ENCODE results near the gene SLFN5. TPM values are rescaled to one million over a fixed set of nuclear protein-coding genes. Genes with fewer than 3 reads are reported as not detected.

The SLFN5 gene
- total and polyA plus RNA-seq, 2 of the 4 experiments (the other 2 are of a cell fraction), result 13.0 to 48.9 TPM

DNA sequence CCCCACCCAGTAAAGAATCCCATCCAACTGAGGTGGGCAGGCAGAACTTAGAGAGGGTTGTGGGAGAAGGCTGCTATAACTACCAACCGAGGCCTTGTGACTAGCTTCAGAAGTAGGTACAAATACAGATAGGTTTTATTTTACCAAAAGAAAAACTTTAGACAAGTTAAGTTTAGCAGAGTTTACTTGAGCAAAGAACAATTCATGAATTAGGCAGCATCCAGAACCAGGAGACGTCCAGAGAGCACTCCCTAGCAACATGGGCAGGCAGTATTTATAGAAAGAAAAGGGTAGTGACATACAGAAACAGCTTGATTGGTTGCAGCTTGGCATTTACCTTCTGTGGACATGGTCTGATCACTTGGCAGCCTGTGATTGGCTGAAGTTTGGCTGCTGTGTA, 42.1 kb downstream of the SLFN5 start:
- no peak for ATAC-seq (ENCODE audit: low read depth)
- DNase-seq, result no peak
- intact Hi-C loops (cut with micrococcal nuclease) (loop anchor here (1.0 kb wide), 1 partner anchor 29 kb away; no protein-coding TSS in a partner anchor), in situ Hi-C loops (cut with MboI; ENCODE audit: low sequenced_read_pairs) (no loop called here), dilution Hi-C loops (cut with HindIII; ENCODE audit: low sequenced_read_pairs, unreplicated experiment) (no loop called here)
- Histone ChIP-seq H2AK9ac (replicated peaks; ENCODE audit: low read depth, low read length, poor library complexity) (no peak overlapping the region), H4K5ac (ENCODE audit: low read depth, low read length) (no peak overlapping the region), H2BK20ac (ENCODE audit: low read depth, low read length) (no peak overlapping the region), H3K4me1 (ENCODE audit: control insufficient read depth, insufficient read depth, low read length) (no peaks in the 10 kb centered on the region), H3K79me1 (ENCODE audit: low read depth in 1 of 2, low read length in 2 of 2) (no peaks in the 10 kb centered on the region), H3K9me1 (ENCODE audit: insufficient read depth, low read length) (no peaks in the 10 kb centered on the region), H3K18ac (ENCODE audit: low read depth, low read length) (no peak overlapping the region), H3K14ac (replicated peaks; ENCODE audit: low read depth, low read length) (no peak overlapping the region), H2BK120ac (ENCODE audit: low read depth, low read length) (no peak overlapping the region), H2AFZ (replicated peaks; ENCODE audit: low read length, poor library complexity) (no peak overlapping the region), H3K36me3 (ENCODE audit: control insufficient read depth, insufficient read depth, low read length) (no peaks in the 10 kb centered on the region), H3K9ac (ENCODE audit: low read depth, low read length) (no peak overlapping the region), H3K27ac (ENCODE audit: insufficient read depth, low read length) (no peak overlapping the region), H3K4me3 (ENCODE audit: insufficient read depth, low read depth, low read length) (no peak overlapping the region), H4K91ac (ENCODE audit: insufficient read depth, low read depth, low read length) (no peak overlapping the region), H2AK5ac (ENCODE audit: low read depth, low read length) (no peak overlapping the region), H3K4ac (ENCODE audit: low read depth, low read length) (no peak overlapping the region), H4K20me1 (ENCODE audit: insufficient read depth, low read length) (no peaks in the 10 kb centered on the region), H3K9me3 (ENCODE audit: control insufficient read depth, insufficient read depth, low read length) (peaks cover 3% of the 10 kb centered on the region), H3K27me3 (ENCODE audit: control insufficient read depth, insufficient read depth, low read length) (no peaks in the 10 kb centered on the region; the same call in none of the 2 replicates), H3K56ac (ENCODE audit: extremely low read depth, insufficient read depth, low read length) (no peak overlapping the region), H3K23ac (ENCODE audit: low read depth, low read length) (no peak overlapping the region), H2BK15ac (ENCODE audit: low read depth, low read length) (no peak overlapping the region), H4K8ac (ENCODE audit: low read depth in 2 of 2, low read length in 2 of 2) (no peak overlapping the region), H2BK5ac (ENCODE audit: low read depth, low read length, poor library complexity, severe bottlenecking) (no peak overlapping the region), H3K4me2 (ENCODE audit: low read depth, low read length) (no peak overlapping the region)
- CTCF ChIA-PET, result no interaction called here
- WGBS, 2 experiments (ENCODE audit: extremely low coverage in 2 of 2, insufficient read length in 1 of 2), result no CpG with 5 or more reads among the region's 2 CpGs
- POLR2A ChIA-PET (ENCODE audit: unreplicated experiment), result no interaction called here
- TF ChIP-seq FOS (IDR thresholded peaks at IDR 0.05; ENCODE audit: low read depth, low read length) (no peak), CHD1 (IDR thresholded peaks at IDR 0.05; ENCODE audit: low read depth, low read length) (no peak), CEBPB (IDR thresholded peaks at IDR 0.05; ENCODE audit: low read depth, low read length) (no peak), RAD21 (IDR thresholded peaks at IDR 0.05; ENCODE audit: low read length) (no peak), MAFK (IDR thresholded peaks at IDR 0.05; ENCODE audit: low read depth, low read length) (no peak), BHLHE40 (IDR thresholded peaks at IDR 0.05; ENCODE audit: low read depth, low read length) (no peak), NFE2L2 (IDR thresholded peaks at IDR 0.05; ENCODE audit: low read depth, low read length) (no peak), SMC3 (IDR thresholded peaks at IDR 0.05; ENCODE audit: low read depth, low read length) (no peak), POLR2A (IDR thresholded peaks at IDR 0.05; ENCODE audit: low read depth, low read length) (no peak), MAZ (IDR thresholded peaks at IDR 0.05; ENCODE audit: borderline replicate concordance, low read depth, low read length) (no peak), RFX5 (IDR thresholded peaks at IDR 0.05; ENCODE audit: low read depth, low read length) (no peak), MXI1 (IDR thresholded peaks at IDR 0.05; ENCODE audit: borderline replicate concordance, low read depth, low read length) (no peak), RCOR1 (IDR thresholded peaks at IDR 0.05; ENCODE audit: insufficient replicate concordance, low read length) (no peak)
- TF ChIP-seq, protein P1, sequence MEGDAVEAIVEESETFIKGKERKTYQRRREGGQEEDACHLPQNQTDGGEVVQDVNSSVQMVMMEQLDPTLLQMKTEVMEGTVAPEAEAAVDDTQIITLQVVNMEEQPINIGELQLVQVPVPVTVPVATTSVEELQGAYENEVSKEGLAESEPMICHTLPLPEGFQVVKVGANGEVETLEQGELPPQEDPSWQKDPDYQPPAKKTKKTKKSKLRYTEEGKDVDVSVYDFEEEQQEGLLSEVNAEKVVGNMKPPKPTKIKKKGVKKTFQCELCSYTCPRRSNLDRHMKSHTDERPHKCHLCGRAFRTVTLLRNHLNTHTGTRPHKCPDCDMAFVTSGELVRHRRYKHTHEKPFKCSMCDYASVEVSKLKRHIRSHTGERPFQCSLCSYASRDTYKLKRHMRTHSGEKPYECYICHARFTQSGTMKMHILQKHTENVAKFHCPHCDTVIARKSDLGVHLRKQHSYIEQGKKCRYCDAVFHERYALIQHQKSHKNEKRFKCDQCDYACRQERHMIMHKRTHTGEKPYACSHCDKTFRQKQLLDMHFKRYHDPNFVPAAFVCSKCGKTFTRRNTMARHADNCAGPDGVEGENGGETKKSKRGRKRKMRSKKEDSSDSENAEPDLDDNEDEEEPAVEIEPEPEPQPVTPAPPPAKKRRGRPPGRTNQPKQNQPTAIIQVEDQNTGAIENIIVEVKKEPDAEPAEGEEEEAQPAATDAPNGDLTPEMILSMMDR (conservative IDR thresholded peaks at IDR 0.05; ENCODE audit: low read depth, low read length), result no peak
- TF ChIP-seq, protein P2, sequence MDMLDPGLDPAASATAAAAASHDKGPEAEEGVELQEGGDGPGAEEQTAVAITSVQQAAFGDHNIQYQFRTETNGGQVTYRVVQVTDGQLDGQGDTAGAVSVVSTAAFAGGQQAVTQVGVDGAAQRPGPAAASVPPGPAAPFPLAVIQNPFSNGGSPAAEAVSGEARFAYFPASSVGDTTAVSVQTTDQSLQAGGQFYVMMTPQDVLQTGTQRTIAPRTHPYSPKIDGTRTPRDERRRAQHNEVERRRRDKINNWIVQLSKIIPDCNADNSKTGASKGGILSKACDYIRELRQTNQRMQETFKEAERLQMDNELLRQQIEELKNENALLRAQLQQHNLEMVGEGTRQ (IDR thresholded peaks at IDR 0.05; ENCODE audit: low read depth, low read length), result no peak
- TF ChIP-seq, protein P3, sequence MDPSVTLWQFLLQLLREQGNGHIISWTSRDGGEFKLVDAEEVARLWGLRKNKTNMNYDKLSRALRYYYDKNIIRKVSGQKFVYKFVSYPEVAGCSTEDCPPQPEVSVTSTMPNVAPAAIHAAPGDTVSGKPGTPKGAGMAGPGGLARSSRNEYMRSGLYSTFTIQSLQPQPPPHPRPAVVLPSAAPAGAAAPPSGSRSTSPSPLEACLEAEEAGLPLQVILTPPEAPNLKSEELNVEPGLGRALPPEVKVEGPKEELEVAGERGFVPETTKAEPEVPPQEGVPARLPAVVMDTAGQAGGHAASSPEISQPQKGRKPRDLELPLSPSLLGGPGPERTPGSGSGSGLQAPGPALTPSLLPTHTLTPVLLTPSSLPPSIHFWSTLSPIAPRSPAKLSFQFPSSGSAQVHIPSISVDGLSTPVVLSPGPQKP (IDR thresholded peaks at IDR 0.05; ENCODE audit: borderline replicate concordance, low read depth, low read length), result no peak
- BruUV-seq (replicated peaks), result no TSS peak
